K562 (cell line): ENCODE measurements around the gene ARHGAP30. TPM values are rescaled to one million over a fixed set of nuclear protein-coding genes. Genes with fewer than 3 reads are reported as not detected.
"Not testable (repeated sequence)": the region's sequence is repeated elsewhere in the genome, so short reads cannot be mapped to it uniquely, and the experiment has no call there.

ENCODE experiments used
- ATAC-seq: fragments of 200-7000 bp; cut with Tn5 transposase; 3 replicates; pipeline ENCODE4 v1.9.1; 2020; ENCODE audit warnings: moderate library complexity
- BruUV-seq: library from RNA; stranded (reverse); fragments of 400-500 nt; replicated peaks from 2 replicates; lab custom pipeline; 2021; lab: Mats Ljungman, UMichigan
- CTCF ChIA-PET: fragments of 300-600 bp; formaldehyde crosslinking; extraction: SDS; loops from one replicate; lab custom pipeline; 2021; ENCODE audit warnings: low intra/inter-chr PET ratio; lab: Yijun Ruan, JAX
- POLR2A ChIA-PET: fragments of 300-600, 350-650 bp; sonication (Branson Sonifier 250); formaldehyde crosslinking; extraction: SDS; loops from one replicate; lab custom pipeline; 2021; ENCODE audit warnings: antibody characterized with exemption, inconsistent platforms; lab: Yijun Ruan, JAX
- DNase-seq, 4 experiments: peaks; one replicate each; pipeline versions ENCODE4 v3.0.0 to v3.0.0-alpha.2; 2011 to 2018; ENCODE audit warnings: low spot score in 3 of 4, mixed read lengths in 3 of 4; ENCODE audit errors: extremely low read depth in 1 of 4
- FAIRE-seq: peaks from 2 replicates; lab custom pipeline; 2011; peaks lifted over from hg19 to GRCh38; lab: Jason Lieb, UNC
- H2AFZ ChIP-seq: 2 replicates; pipeline ENCODE4 v1.6.0; 2011; ENCODE audit warnings: low read depth, low read length, control low read depth, inconsistent platforms
- H3K27ac ChIP-seq: fragments of 200-600 bp; 3 replicates; pipeline ENCODE4 v1.8.0; 2011; ENCODE audit warnings: low read depth, mild to moderate bottlenecking, control low read depth, inconsistent platforms, low read length, moderate library complexity, mixed read lengths; ENCODE audit errors: extremely low read depth
- H3K27me3 ChIP-seq, 2 experiments: fragments of 300-600 bp in 1 of 2; 2 replicates in 1 of 2; 3 replicates in 1 of 2; pipeline versions ENCODE4 v1.6.0 to v1.8.0; 2011; ENCODE audit warnings: inconsistent platforms in 2 of 2, low read length in 2 of 2, mild to moderate bottlenecking in 1 of 2, mixed read lengths in 1 of 2, moderate library complexity in 1 of 2; ENCODE audit not compliant: control insufficient read depth in 2 of 2, insufficient read depth in 2 of 2
- H3K36me3 ChIP-seq: fragments of 300-600 bp; 3 replicates; pipeline ENCODE4 v1.8.0; 2011; ENCODE audit warnings: mild to moderate bottlenecking, low read length, inconsistent platforms; ENCODE audit not compliant: control insufficient read depth, insufficient read depth
- H3K4me1 ChIP-seq, 2 experiments: fragments of 200-600 bp in 1 of 2; replicated peaks in 1 of 2; 2 replicates in 1 of 2; 3 replicates in 1 of 2; pipeline versions ENCODE4 v1.5.1 to v1.8.0; 2011; ENCODE audit warnings: inconsistent platforms in 2 of 2, low read length in 2 of 2, mild to moderate bottlenecking in 1 of 2, mixed read lengths in 1 of 2, moderate library complexity in 1 of 2; ENCODE audit not compliant: control insufficient read depth in 2 of 2, insufficient read depth in 2 of 2
- H3K4me2 ChIP-seq: 2 replicates; pipeline ENCODE4 v1.6.1; 2011; ENCODE audit warnings: low read length, control low read depth, inconsistent platforms, mixed read lengths; ENCODE audit not compliant: insufficient read depth
- H3K4me3 ChIP-seq: fragments of 200-600 bp; sonication (generic), shearing (Covaris generic); 2 replicates; pipeline ENCODE4 v1.5.1; 2016; ENCODE audit warnings: control low read depth, inconsistent platforms
- H3K79me2 ChIP-seq: fragments of 200-600 bp; 3 replicates; pipeline ENCODE4 v1.8.0; 2011; ENCODE audit warnings: low read length, inconsistent platforms; ENCODE audit not compliant: control insufficient read depth, insufficient read depth
- H3K9ac ChIP-seq, 2 experiments: 2 replicates each; pipeline versions ENCODE4 v1.6.0 to v1.6.1; 2011; ENCODE audit warnings: low read depth in 2 of 2, low read length in 2 of 2, control low read depth in 1 of 2, inconsistent platforms in 1 of 2, mild to moderate bottlenecking in 1 of 2, mixed read lengths in 1 of 2; ENCODE audit not compliant: insufficient read depth in 1 of 2
- H3K9me1 ChIP-seq: one replicate; pipeline ENCODE4 v1.6.0; 2011; ENCODE audit warnings: inconsistent platforms, mild to moderate bottlenecking, low read length, moderate library complexity; ENCODE audit not compliant: control insufficient read depth, insufficient read depth
- H3K9me3 ChIP-seq: replicated peaks from 2 replicates; pipeline ENCODE4 v1.5.1; 2011; ENCODE audit warnings: low read depth, low read length, inconsistent platforms; ENCODE audit not compliant: control insufficient read depth, insufficient read depth
- H4K20me1 ChIP-seq: replicated peaks from 2 replicates; pipeline ENCODE4 v1.6.1; 2011; ENCODE audit warnings: low read length, inconsistent platforms, mixed read lengths; ENCODE audit not compliant: control insufficient read depth, insufficient read depth
- ATF1 ChIP-seq, 2 experiments: fragments of 450-650 bp in 1 of 2; IDR thresholded peaks; 2 replicates each; pipeline ENCODE4 v1.6.1; 2016; ENCODE audit warnings: missing compliant biosample characterization in 1 of 2, missing genetic modification characterization in 1 of 2
- CEBPB ChIP-seq: fragments of 450-650 bp; IDR thresholded peaks from 2 replicates; pipeline ENCODE4 v1.6.1; 2016; ENCODE audit warnings: missing genetic modification characterization, missing compliant biosample characterization
- DIDO1 ChIP-seq: fragments of 450-650 bp; IDR thresholded peaks from 2 replicates; pipeline ENCODE4 v1.6.1; 2016; ENCODE audit warnings: low read depth, missing biosample characterization, missing genetic modification characterization
- FOSL1 ChIP-seq: fragments of 200-800 bp; sonication (Bioruptor generic); conservative IDR thresholded peaks from 2 replicates; pipeline ENCODE4 v1.6.1; 2016; ENCODE audit warnings: missing genetic modification characterization, missing compliant biosample characterization
- GATAD2A ChIP-seq: fragments of 450-650 bp; IDR thresholded peaks from 2 replicates; pipeline ENCODE4 v1.6.1; 2017
- HDAC8 ChIP-seq: fragments of 450-650 bp; IDR thresholded peaks from 2 replicates; pipeline ENCODE4 v1.6.1; 2016; ENCODE audit warnings: mild to moderate bottlenecking, missing genetic modification characterization, moderate library complexity, missing compliant biosample characterization
- HOMEZ ChIP-seq: fragments of 250-450 bp; sonication (Bioruptor Pico); IDR thresholded peaks from 2 replicates; pipeline ENCODE4 v1.4.0; 2020; ENCODE audit warnings: mild to moderate bottlenecking, moderate library complexity
- NR2C1 ChIP-seq, 2 experiments: fragments of 450-650 bp; IDR thresholded peaks; 2 replicates each; pipeline ENCODE4 v1.6.1; 2017; ENCODE audit warnings: mild to moderate bottlenecking in 2 of 2, antibody characterized with exemption in 1 of 2, inconsistent platforms in 1 of 2, missing compliant biosample characterization in 1 of 2, missing genetic modification characterization in 1 of 2
- ZNF395 ChIP-seq: fragments of 200-800 bp; sonication (Bioruptor generic); IDR thresholded peaks from 2 replicates; pipeline ENCODE4 v1.6.1; 2017; ENCODE audit warnings: missing genetic modification characterization, missing compliant biosample characterization
- ZNF398 ChIP-seq: fragments of 250-450 bp; sonication (Bioruptor Pico); IDR thresholded peaks from 2 replicates; pipeline ENCODE4 v1.8.0; 2021; ENCODE audit warnings: moderate library complexity, mild to moderate bottlenecking, inconsistent platforms
- ZNF589 ChIP-seq: fragments of 200-800 bp; sonication (Bioruptor generic); IDR thresholded peaks from 2 replicates; pipeline ENCODE4 v1.6.1; 2016; ENCODE audit warnings: low read depth, missing genetic modification characterization, missing compliant biosample characterization
- WGBS: fragments of 100-300 bp; shearing (Covaris generic); methylation state at CpG from one replicate; pipeline ENCODE4 v1.1.6; 2016; ENCODE audit warnings: low coverage, mixed read lengths; ENCODE audit not compliant: insufficient coverage; ENCODE audit errors: missing lambda C conversion rate; 5-methylcytosine and 5-hydroxymethylcytosine counted together
- in situ Hi-C: fragments of 300-500 bp; cut with MboI; formaldehyde crosslinking; loops from 4 replicates; pipeline ENCODE4 v1.15.0; 2018; ENCODE audit warnings: inconsistent platforms, mixed read lengths
- intact Hi-C: fragments of 100-400 bp; cut with micrococcal nuclease; formaldehyde crosslinking; loops from 2 replicates; pipeline ENCODE4 v1.14.2; 2022
- polyA plus RNA-seq, 8 experiments: library from polyadenylated mRNA; depleted of rRNA in 4 of 8; stranded (reverse) in 5 of 8; unstranded in 3 of 8; fragments of >200 nt; fragmentation: Nextera tagmentation in 2 of 8; fragmentation: Illumina TruSeq in 1 of 8; extraction: Ambion mirVana in 2 of 8; extraction: Trizol in 1 of 8; gene quantifications; 2 replicates each; pipeline versions ENCODE4 v1.2.1 to v1.2.3, GENCODE V29; 2011 to 2014; ENCODE audit warnings: inconsistent platforms in 1 of 8, missing spikeins in 1 of 8
- total RNA-seq, 7 experiments: library from RNA; depleted of rRNA in 6 of 7; stranded (reverse); fragments of >200 nt in 6 of 7; fragmentation: Illumina TruSeq in 2 of 7; extraction: Trizol in 2 of 7; gene quantifications; 2 replicates each; pipeline versions ENCODE4 v1.2.1 to v1.2.3, GENCODE V29; 2011 to 2021; ENCODE audit warnings: low replicate concordance in 1 of 7
- TF ChIP-seq, protein P1 (sequence below): fragments of 450-650 bp; formaldehyde crosslinking; IDR thresholded peaks from 2 replicates; pipeline ENCODE4 v1.4.0; 2022; ENCODE audit warnings: mild to moderate bottlenecking, moderate library complexity
- TF ChIP-seq, protein P2 (sequence below): fragments of 250-450 bp; sonication (Bioruptor Pico); IDR thresholded peaks from 2 replicates; pipeline ENCODE4 v1.8.0; 2021; ENCODE audit warnings: mild to moderate bottlenecking, moderate library complexity

ARHGAP30 gene
- total and polyA plus RNA-seq, 9 of the 15 experiments (the other 6 are each of a cell fraction or from before 2014, with no cell fraction given), result 0.01 to 0.73 (median 0.12) TPM

DNA sequence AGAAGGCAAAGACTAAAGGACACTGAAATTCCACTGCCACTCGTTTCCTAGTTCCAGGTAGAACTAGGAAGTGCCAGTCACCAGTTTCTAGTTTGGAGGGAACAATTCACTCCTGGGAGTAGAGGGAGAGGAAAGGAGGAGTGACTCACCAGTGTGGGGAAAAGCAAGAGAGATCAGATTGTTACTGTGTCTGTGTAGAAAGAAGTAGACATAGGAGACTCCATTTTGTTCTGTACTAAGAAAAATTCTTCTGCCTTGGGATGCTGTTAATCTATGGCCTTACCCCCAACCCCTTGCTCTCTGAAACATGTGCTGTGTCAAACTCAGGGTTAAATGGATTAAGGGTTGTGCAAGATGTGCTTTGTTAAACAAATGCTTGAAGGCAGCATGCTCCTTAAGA, 53.0 kb downstream of the ARHGAP30 start:
- in situ Hi-C loops; H4K20me1 ChIP-seq; intact Hi-C loops; FAIRE-seq; H3K9me1 ChIP-seq; H3K4me3 ChIP-seq; H3K36me3 ChIP-seq; H3K9me3 ChIP-seq; H3K27me3 ChIP-seq; CTCF ChIA-PET; BruUV-seq; H3K4me2 ChIP-seq; DNase-seq; ATAC-seq; H3K9ac ChIP-seq; POLR2A ChIA-PET; H2AFZ ChIP-seq; TF ChIP-seq ATF1 (CRISPR knock-in tag; IDR thresholded peaks at IDR 0.05); NR2C1 (IDR thresholded peaks at IDR 0.05): not testable (repeated sequence)
- Histone ChIP-seq H3K4me1 (peaks cover 42 to 47% of the 10 kb centered on the region in 2 experiments), H3K79me2 (peaks cover 79% of the 10 kb centered on the region), H3K27ac (0 out of 3 replicates have a peak overlapping the region, but pooled peaks have one; percentile 25)
- 92% methylated on average over 1 of the region's 1 CpG for WGBS
- TF ChIP-seq FOSL1 (tag) (0 out of 2 replicates have a peak, but pooled peaks have one; percentile 14), ATF1 (tag; IDR thresholded peaks at IDR 0.05) (0 out of 2 replicates have a peak, but pooled peaks have one; percentile 26), HDAC8 (peak; percentile 74; the same call in 1 of the 2 replicates), GATAD2A (0 out of 2 replicates have a peak, but pooled peaks have one; percentile 28), ZNF589 (CRISPR knock-in tag) (peak; percentile 45; the same call in 1 of the 2 replicates), HOMEZ (CRISPR knock-in tag) (peak; percentile 62; the same call in 1 of the 2 replicates), ZNF395 (CRISPR knock-in tag) (peak; percentile 85), ZNF398 (peak; percentile 69; the same call in 1 of the 2 replicates), NR2C1 (tag; IDR thresholded peaks at IDR 0.05) (peak; percentile 91), DIDO1 (tag) (peak; percentile 50; the same call in 1 of the 2 replicates), CEBPB (tag) (peak; percentile 60)
- TF ChIP-seq, protein P1, sequence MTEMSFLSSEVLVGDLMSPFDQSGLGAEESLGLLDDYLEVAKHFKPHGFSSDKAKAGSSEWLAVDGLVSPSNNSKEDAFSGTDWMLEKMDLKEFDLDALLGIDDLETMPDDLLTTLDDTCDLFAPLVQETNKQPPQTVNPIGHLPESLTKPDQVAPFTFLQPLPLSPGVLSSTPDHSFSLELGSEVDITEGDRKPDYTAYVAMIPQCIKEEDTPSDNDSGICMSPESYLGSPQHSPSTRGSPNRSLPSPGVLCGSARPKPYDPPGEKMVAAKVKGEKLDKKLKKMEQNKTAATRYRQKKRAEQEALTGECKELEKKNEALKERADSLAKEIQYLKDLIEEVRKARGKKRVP (CRISPR knock-in tag), result 0 out of 2 replicates have a peak, but pooled peaks have one; percentile 22
- TF ChIP-seq, protein P2, sequence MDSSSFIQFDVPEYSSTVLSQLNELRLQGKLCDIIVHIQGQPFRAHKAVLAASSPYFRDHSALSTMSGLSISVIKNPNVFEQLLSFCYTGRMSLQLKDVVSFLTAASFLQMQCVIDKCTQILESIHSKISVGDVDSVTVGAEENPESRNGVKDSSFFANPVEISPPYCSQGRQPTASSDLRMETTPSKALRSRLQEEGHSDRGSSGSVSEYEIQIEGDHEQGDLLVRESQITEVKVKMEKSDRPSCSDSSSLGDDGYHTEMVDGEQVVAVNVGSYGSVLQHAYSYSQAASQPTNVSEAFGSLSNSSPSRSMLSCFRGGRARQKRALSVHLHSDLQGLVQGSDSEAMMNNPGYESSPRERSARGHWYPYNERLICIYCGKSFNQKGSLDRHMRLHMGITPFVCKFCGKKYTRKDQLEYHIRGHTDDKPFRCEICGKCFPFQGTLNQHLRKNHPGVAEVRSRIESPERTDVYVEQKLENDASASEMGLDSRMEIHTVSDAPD (CRISPR knock-in tag), result peak; percentile 63; the same call in 1 of the 2 replicates
